ENCODE results near the gene UBA5. TPM values are rescaled to one million over a fixed set of nuclear protein-coding genes. Genes with fewer than 3 reads are reported as not detected.

UBA5 gene
- total and polyA plus RNA-seq, 4 donors: 15.3 to 51.9 (median 36.0) TPM

GRCh38 chr3:132641837-132642538 is 18.1 kb upstream of the UBA5 start:
- WGBS: 72% methylated on average over 5 of the region's 5 CpGs
- Histone ChIP-seq H3K36me3 (ENCODE audit: control insufficient read depth in 4 of 4, insufficient read depth in 3 of 4, low read depth in 1 of 4, low read length in 3 of 4) (peaks cover 1 to 36% (median 26%) of the 10 kb centered on the region in 4 donors), H3K9me3 (ENCODE audit: control insufficient read depth in 4 of 4, low read length in 3 of 4) (no peaks in the 10 kb centered on the region), H3K27me3 (ENCODE audit: control insufficient read depth in 4 of 4, insufficient read depth in 4 of 4, low read length in 3 of 4) (no peaks in the 10 kb centered on the region), H3K4me1 (ENCODE audit: control insufficient read depth in 4 of 4, insufficient read depth in 4 of 4, low read length in 3 of 4) (no peaks in the 10 kb centered on the region), H3K4me3 (ENCODE audit: low read depth in 1 of 3, low read length in 3 of 3) (no peak overlapping the region), H3K27ac (ENCODE audit: low read depth in 1 of 2, low read length in 2 of 2) (no peak overlapping the region), H3K9ac (ENCODE audit: low read depth in 1 of 2, low read length in 2 of 2) (no peak overlapping the region)
- TF ChIP-seq CTCF (IDR thresholded peaks at IDR 0.05; ENCODE audit: low read depth, low read length, missing input control) (peak; percentile 64), EGR1 (IDR thresholded peaks at IDR 0.05; ENCODE audit: low read depth in 2 of 2) (no peak), TAF1 (conservative IDR thresholded peaks at IDR 0.05) (no peak), FOXA1 (IDR thresholded peaks at IDR 0.05) (peak; percentile 23), MAX (IDR thresholded peaks at IDR 0.05) (no peak), JUND (IDR thresholded peaks at IDR 0.05) (no peak), FOXA2 (IDR thresholded peaks at IDR 0.05) (peak; percentile 16), NR2F2 (IDR thresholded peaks at IDR 0.05) (no peak), RAD21 (IDR thresholded peaks at IDR 0.05) (peak; percentile 82 to 85), SP1 (IDR thresholded peaks at IDR 0.05) (no peak)
- TF ChIP-seq, protein P1, sequence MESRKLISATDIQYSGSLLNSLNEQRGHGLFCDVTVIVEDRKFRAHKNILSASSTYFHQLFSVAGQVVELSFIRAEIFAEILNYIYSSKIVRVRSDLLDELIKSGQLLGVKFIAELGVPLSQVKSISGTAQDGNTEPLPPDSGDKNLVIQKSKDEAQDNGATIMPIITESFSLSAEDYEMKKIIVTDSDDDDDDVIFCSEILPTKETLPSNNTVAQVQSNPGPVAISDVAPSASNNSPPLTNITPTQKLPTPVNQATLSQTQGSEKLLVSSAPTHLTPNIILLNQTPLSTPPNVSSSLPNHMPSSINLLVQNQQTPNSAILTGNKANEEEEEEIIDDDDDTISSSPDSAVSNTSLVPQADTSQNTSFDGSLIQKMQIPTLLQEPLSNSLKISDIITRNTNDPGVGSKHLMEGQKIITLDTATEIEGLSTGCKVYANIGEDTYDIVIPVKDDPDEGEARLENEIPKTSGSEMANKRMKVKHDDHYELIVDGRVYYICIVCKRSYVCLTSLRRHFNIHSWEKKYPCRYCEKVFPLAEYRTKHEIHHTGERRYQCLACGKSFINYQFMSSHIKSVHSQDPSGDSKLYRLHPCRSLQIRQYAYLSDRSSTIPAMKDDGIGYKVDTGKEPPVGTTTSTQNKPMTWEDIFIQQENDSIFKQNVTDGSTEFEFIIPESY (IDR thresholded peaks at IDR 0.05): no peak
- TF ChIP-seq, protein P2, sequence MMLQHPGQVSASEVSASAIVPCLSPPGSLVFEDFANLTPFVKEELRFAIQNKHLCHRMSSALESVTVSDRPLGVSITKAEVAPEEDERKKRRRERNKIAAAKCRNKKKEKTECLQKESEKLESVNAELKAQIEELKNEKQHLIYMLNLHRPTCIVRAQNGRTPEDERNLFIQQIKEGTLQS (IDR thresholded peaks at IDR 0.05): no peak
- no peak for DNase-seq (ENCODE audit: low spot score)

- Histone ChIP-seq H3K4me1 (ENCODE audit: control insufficient read depth in 4 of 4, insufficient read depth in 4 of 4, low read length in 3 of 4) (no peaks in the 10 kb centered on the region), H3K9me3 (ENCODE audit: control insufficient read depth in 4 of 4, low read length in 3 of 4) (no peaks in the 10 kb centered on the region), H3K27me3 (ENCODE audit: control insufficient read depth in 4 of 4, insufficient read depth in 4 of 4, low read length in 3 of 4) (no peaks in the 10 kb centered on the region), H3K4me3 (ENCODE audit: low read depth in 1 of 3, low read length in 3 of 3) (no peak overlapping the region), H3K36me3 (ENCODE audit: control insufficient read depth in 4 of 4, insufficient read depth in 3 of 4, low read depth in 1 of 4, low read length in 3 of 4) (peaks cover 1 to 36% (median 23%) of the 10 kb centered on the region in 4 donors), H3K9ac (ENCODE audit: low read depth in 1 of 2, low read length in 2 of 2) (no peak overlapping the region), H3K27ac (ENCODE audit: low read depth in 1 of 2, low read length in 2 of 2) (no peak overlapping the region)
- DNase-seq (ENCODE audit: low spot score): no peak
- 59% methylated on average over 2 of the region's 2 CpGs for WGBS
- no peak for TF ChIP-seq JUND (IDR thresholded peaks at IDR 0.05)
- no peak for TF ChIP-seq EGR1 (IDR thresholded peaks at IDR 0.05; ENCODE audit: low read depth in 2 of 2)
- TF ChIP-seq, protein P1 (IDR thresholded peaks at IDR 0.05): no peak
- TF ChIP-seq FOXA2 (IDR thresholded peaks at IDR 0.05): no peak
- TF ChIP-seq CTCF (IDR thresholded peaks at IDR 0.05; ENCODE audit: low read depth, low read length, missing input control): no peak
- no peak for TF ChIP-seq GABPA (IDR thresholded peaks at IDR 0.05 in 1 of 2, conservative IDR thresholded peaks at IDR 0.05 in 1 of 2)
- TF ChIP-seq, protein P2 (IDR thresholded peaks at IDR 0.05): no peak
- no peak for TF ChIP-seq HNF4A (conservative IDR thresholded peaks at IDR 0.05)
- TF ChIP-seq, protein P3, sequence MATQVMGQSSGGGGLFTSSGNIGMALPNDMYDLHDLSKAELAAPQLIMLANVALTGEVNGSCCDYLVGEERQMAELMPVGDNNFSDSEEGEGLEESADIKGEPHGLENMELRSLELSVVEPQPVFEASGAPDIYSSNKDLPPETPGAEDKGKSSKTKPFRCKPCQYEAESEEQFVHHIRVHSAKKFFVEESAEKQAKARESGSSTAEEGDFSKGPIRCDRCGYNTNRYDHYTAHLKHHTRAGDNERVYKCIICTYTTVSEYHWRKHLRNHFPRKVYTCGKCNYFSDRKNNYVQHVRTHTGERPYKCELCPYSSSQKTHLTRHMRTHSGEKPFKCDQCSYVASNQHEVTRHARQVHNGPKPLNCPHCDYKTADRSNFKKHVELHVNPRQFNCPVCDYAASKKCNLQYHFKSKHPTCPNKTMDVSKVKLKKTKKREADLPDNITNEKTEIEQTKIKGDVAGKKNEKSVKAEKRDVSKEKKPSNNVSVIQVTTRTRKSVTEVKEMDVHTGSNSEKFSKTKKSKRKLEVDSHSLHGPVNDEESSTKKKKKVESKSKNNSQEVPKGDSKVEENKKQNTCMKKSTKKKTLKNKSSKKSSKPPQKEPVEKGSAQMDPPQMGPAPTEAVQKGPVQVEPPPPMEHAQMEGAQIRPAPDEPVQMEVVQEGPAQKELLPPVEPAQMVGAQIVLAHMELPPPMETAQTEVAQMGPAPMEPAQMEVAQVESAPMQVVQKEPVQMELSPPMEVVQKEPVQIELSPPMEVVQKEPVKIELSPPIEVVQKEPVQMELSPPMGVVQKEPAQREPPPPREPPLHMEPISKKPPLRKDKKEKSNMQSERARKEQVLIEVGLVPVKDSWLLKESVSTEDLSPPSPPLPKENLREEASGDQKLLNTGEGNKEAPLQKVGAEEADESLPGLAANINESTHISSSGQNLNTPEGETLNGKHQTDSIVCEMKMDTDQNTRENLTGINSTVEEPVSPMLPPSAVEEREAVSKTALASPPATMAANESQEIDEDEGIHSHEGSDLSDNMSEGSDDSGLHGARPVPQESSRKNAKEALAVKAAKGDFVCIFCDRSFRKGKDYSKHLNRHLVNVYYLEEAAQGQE (IDR thresholded peaks at IDR 0.05): no peak
- no peak for TF ChIP-seq RAD21 (IDR thresholded peaks at IDR 0.05)
- no peak for TF ChIP-seq MAX (IDR thresholded peaks at IDR 0.05)
- no peak for TF ChIP-seq RXRA (IDR thresholded peaks at IDR 0.05)
- no peak for TF ChIP-seq FOXA1 (IDR thresholded peaks at IDR 0.05)
- TF ChIP-seq NR2F2 (IDR thresholded peaks at IDR 0.05): no peak
- TF ChIP-seq SP1 (IDR thresholded peaks at IDR 0.05): no peak
- no peak for TF ChIP-seq TAF1 (conservative IDR thresholded peaks at IDR 0.05)
- TF ChIP-seq YY1 (IDR thresholded peaks at IDR 0.05): no peak
These were observed 17.6 kb upstream of the UBA5 start for GRCh38 chr3:132642539-132642847.

Measured in liver (tissue), 9 donors.